ENCODE results near the gene CCL26.
"Not testable (repeated sequence)": the region's sequence is repeated elsewhere in the genome, so short reads cannot be mapped to it uniquely, and the experiment has no call there.

Gene CCL26

GRCh38 chr7:75789361-75789924 is 17.4 kb upstream of the CCL26 start (continued):
- TF ChIP-seq ZBTB10 (tag by site-specific recombination; IDR thresholded peaks at IDR 0.05) (no peak), EGR2 (tag by site-specific recombination; IDR thresholded peaks at IDR 0.05; ENCODE audit: low read depth) (no peak), BCL6B (tag by site-specific recombination; IDR thresholded peaks at IDR 0.05) (no peak), ZNF391 (tag by site-specific recombination; IDR thresholded peaks at IDR 0.05; ENCODE audit: borderline replicate concordance, low read depth) (no peak), PBX3 (CRISPR knock-in tag; IDR thresholded peaks at IDR 0.05) (no peak), KLF17 (tag by site-specific recombination; IDR thresholded peaks at IDR 0.05) (no peak), ZBTB6 (tag by site-specific recombination; IDR thresholded peaks at IDR 0.05) (no peak), ZNF239 (tag by site-specific recombination; IDR thresholded peaks at IDR 0.05) (no peak)

GRCh38 chr7:75788154-75788847 is 16.3 kb upstream of the CCL26 start:
- POLR2A ChIA-PET: interaction anchor here (0.7 kb wide), 1 partner anchor 141 kb away, joined by 3 read pairs; no protein-coding TSS in a partner anchor
- not testable (repeated sequence) for H3K9me3 ChIP-seq (ENCODE audit: control insufficient read depth, insufficient read depth, low read depth, low read length); H3K36me3 ChIP-seq (ENCODE audit: control insufficient read depth in 2 of 2, insufficient read depth in 1 of 2, low read length in 2 of 2); H3K27ac ChIP-seq (ENCODE audit: extremely low read depth, low read depth, low read length); H3K4me3 ChIP-seq (ENCODE audit: low read depth, low read length); H3K4me1 ChIP-seq (ENCODE audit: control insufficient read depth, insufficient read depth, low read length)
- CTCF ChIA-PET: interaction anchor here (0.7 kb wide), 1 partner anchor 79 kb away, joined by 3 read pairs; no protein-coding TSS in a partner anchor

- not testable (repeated sequence) for H3K4me3 ChIP-seq (ENCODE audit: low read depth, low read length); H3K27ac ChIP-seq (ENCODE audit: extremely low read depth, low read depth, low read length); H3K36me3 ChIP-seq (ENCODE audit: control insufficient read depth in 2 of 2, insufficient read depth in 1 of 2, low read length in 2 of 2); H3K4me1 ChIP-seq (ENCODE audit: control insufficient read depth, insufficient read depth, low read length); H3K9me3 ChIP-seq (ENCODE audit: control insufficient read depth, insufficient read depth, low read depth, low read length)
- ChIA-PET CTCF (interaction anchor here (0.6 to 1.5 kb wide), 2 partner anchors 21 to 270 kb away, joined by 3 to 5 read pairs; no protein-coding TSS in a partner anchor), POLR2A (interaction anchor here (0.9 kb wide), 1 partner anchor 13 kb away, joined by 3 read pairs; no protein-coding TSS in a partner anchor)
Observed at GRCh38 chr7:75783058-75783457, 11.0 kb upstream of the CCL26 start.

- CTCF ChIA-PET; POLR2A ChIA-PET; H3K27ac ChIP-seq (ENCODE audit: extremely low read depth, low read depth, low read length); H3K4me3 ChIP-seq (ENCODE audit: low read depth, low read length); H3K9me3 ChIP-seq (ENCODE audit: control insufficient read depth, insufficient read depth, low read depth, low read length); H3K36me3 ChIP-seq (ENCODE audit: control insufficient read depth in 2 of 2, insufficient read depth in 1 of 2, low read length in 2 of 2); H3K4me1 ChIP-seq (ENCODE audit: control insufficient read depth, insufficient read depth, low read length): not testable (repeated sequence)
Observed at GRCh38 chr7:75780647-75781273, 8.7 kb upstream of the CCL26 start.

- H3K27ac ChIP-seq (ENCODE audit: extremely low read depth, low read depth, low read length); POLR2A ChIA-PET; H3K9me3 ChIP-seq (ENCODE audit: control insufficient read depth, insufficient read depth, low read depth, low read length); H3K36me3 ChIP-seq (ENCODE audit: control insufficient read depth in 2 of 2, insufficient read depth in 1 of 2, low read length in 2 of 2); H3K4me1 ChIP-seq (ENCODE audit: control insufficient read depth, insufficient read depth, low read length); H3K4me3 ChIP-seq (ENCODE audit: low read depth, low read length); CTCF ChIA-PET: not testable (repeated sequence)
Observed at GRCh38 chr7:75779516-75779915, 7.5 kb upstream of the CCL26 start.

Data from HEK293 (cell line).